Stimulated activated CD8-positive, alpha-beta memory T cell treated with anti-CD3 and anti-CD28 coated beads, Interleukin-12 subunit alpha, Interleukin-12 subunit beta, amount 100 ng/mL, for 24 hours (primary cell): ENCODE data around the gene ZNF365.
A peak's percentile ranks its signal among the peaks of the same experiment; 100 is the strongest.
"Not testable (repeated sequence)": the region's sequence is repeated elsewhere in the genome, so short reads cannot be mapped to it uniquely, and the experiment has no call there.

ENCODE experiments used
- DNase-seq: peaks from one replicate; pipeline ENCODE4 v3.0.0-alpha.2; 2020; ENCODE audit errors: extremely low read depth

ZNF365 gene

GRCh38 chr10:62377966-62378365 is 3.8 kb downstream of the ZNF365 start:
- no peak for DNase-seq

- not testable (repeated sequence) for DNase-seq
Measured at GRCh38 chr10:62378877-62379276, 4.7 kb downstream of the ZNF365 start.

GRCh38 chr10:62379394-62379793 is 5.2 kb downstream of the ZNF365 start:
- no peak for DNase-seq

GRCh38 chr10:62380016-62380415 is 5.8 kb downstream of the ZNF365 start:
- DNase-seq, result no peak

GRCh38 chr10:62381385-62382102 is 7.4 kb downstream of the ZNF365 start:
- no peak for DNase-seq

- DNase-seq, result no peak
Measured at GRCh38 chr10:62382831-62383230, 8.7 kb downstream of the ZNF365 start.

- DNase-seq, result peak; percentile 23
Measured at GRCh38 chr10:62384057-62384446, 9.9 kb downstream of the ZNF365 start.

- DNase-seq, result no peak
Measured at GRCh38 chr10:62384447-62385081, 10.4 kb downstream of the ZNF365 start.

GRCh38 chr10:62386356-62387320 is 12.5 kb downstream of the ZNF365 start:
- no peak for DNase-seq

GRCh38 chr10:62388328-62388727 is 14.2 kb downstream of the ZNF365 start:
- no peak for DNase-seq

- no peak for DNase-seq
Measured at GRCh38 chr10:62390497-62391176, 16.5 kb downstream of the ZNF365 start.

GRCh38 chr10:62393237-62393636 is 19.1 kb downstream of the ZNF365 start:
- no peak for DNase-seq

- no peak for DNase-seq
Measured at GRCh38 chr10:62394556-62395018, 20.4 kb downstream of the ZNF365 start.

GRCh38 chr10:62395892-62396291 is 21.7 kb downstream of the ZNF365 start:
- DNase-seq, result no peak

- no peak for DNase-seq
Measured at GRCh38 chr10:62396864-62397263, 22.7 kb downstream of the ZNF365 start.

GRCh38 chr10:62399211-62399610 is 25.0 kb downstream of the ZNF365 start:
- DNase-seq, result no peak

- DNase-seq, result no peak
Measured at GRCh38 chr10:62402508-62402907, 28.3 kb downstream of the ZNF365 start.

GRCh38 chr10:62410528-62410927 is 36.4 kb downstream of the ZNF365 start:
- not testable (repeated sequence) for DNase-seq

- DNase-seq, result not testable (repeated sequence)
Measured at GRCh38 chr10:62410934-62411333, 36.8 kb downstream of the ZNF365 start.

GRCh38 chr10:62413048-62413447 is 38.9 kb downstream of the ZNF365 start:
- no peak for DNase-seq

GRCh38 chr10:62413652-62414051 is 39.5 kb downstream of the ZNF365 start:
- DNase-seq, result no peak

- no peak for DNase-seq
Measured at GRCh38 chr10:62414359-62414758, 40.2 kb downstream of the ZNF365 start.
